NCI-H345 (cell line): ENCODE measurements around the gene SH2D3A.
"Not testable (repeated sequence)": the region's sequence is repeated elsewhere in the genome, so short reads cannot be mapped to it uniquely, and the experiment has no call there.

ENCODE experiments used
- DNase-seq: peaks from one replicate; lab custom pipeline; 2025; lab: John Stamatoyannopoulos, UW

Gene SH2D3A

GRCh38 chr19:6719992-6720368, 47.3 kb downstream of the SH2D3A start:
- DNase-seq: no peak

GRCh38 chr19:6719540-6719861, 47.7 kb downstream of the SH2D3A start:
- no peak for DNase-seq

- DNase-seq: no peak
Observed at GRCh38 chr19:6718741-6719539, 48.3 kb downstream of the SH2D3A start.

GRCh38 chr19:6718111-6718740, 49.0 kb downstream of the SH2D3A start:
- no peak for DNase-seq

GRCh38 chr19:6717441-6717971, 49.7 kb downstream of the SH2D3A start:
- DNase-seq: no peak

GRCh38 chr19:6717036-6717435, 50.2 kb downstream of the SH2D3A start:
- no peak for DNase-seq

GRCh38 chr19:6716610-6716970, 50.6 kb downstream of the SH2D3A start:
- no peak for DNase-seq

- DNase-seq: no peak
Observed at GRCh38 chr19:6714749-6715555, 52.3 kb downstream of the SH2D3A start.

GRCh38 chr19:6713773-6714692, 53.2 kb downstream of the SH2D3A start:
- no peak for DNase-seq

GRCh38 chr19:6712692-6713670, 54.3 kb downstream of the SH2D3A start:
- DNase-seq: no peak

- no peak for DNase-seq
Observed at GRCh38 chr19:6712231-6712630, 55.0 kb downstream of the SH2D3A start.

- no peak for DNase-seq
Observed at GRCh38 chr19:6711605-6712004, 55.6 kb downstream of the SH2D3A start.

GRCh38 chr19:6711078-6711361, 56.2 kb downstream of the SH2D3A start:
- DNase-seq: no peak

- no peak for DNase-seq
Observed at GRCh38 chr19:6710273-6711077, 56.8 kb downstream of the SH2D3A start.

- DNase-seq: no peak
Observed at GRCh38 chr19:6709549-6709948, 57.7 kb downstream of the SH2D3A start.

- not testable (repeated sequence) for DNase-seq
Observed at GRCh38 chr19:6708913-6709312, 58.3 kb downstream of the SH2D3A start.

GRCh38 chr19:6708346-6708745, 58.9 kb downstream of the SH2D3A start:
- DNase-seq: no peak

- DNase-seq: no peak
Observed at GRCh38 chr19:6707658-6708018, 59.6 kb downstream of the SH2D3A start.

GRCh38 chr19:6707011-6707657, 60.1 kb downstream of the SH2D3A start:
- no peak for DNase-seq

- no peak for DNase-seq
Observed at GRCh38 chr19:6706633-6706958, 60.6 kb downstream of the SH2D3A start.
